DMS114 treated with DMSO at 0.1 percent for 48 hours (cell line): ENCODE measurements around the gene MCRIP1.

Source experiments
- DNase-seq: peaks from one replicate; lab custom pipeline; 2025; ENCODE audit not compliant: unreplicated experiment; lab: John Stamatoyannopoulos, UW

Gene MCRIP1

GRCh38 chr17:81833160-81833920 is at the start of gene MCRIP1:
Gene MCRIP1 (minus strand): TSS chr17:81833291. CDS start chr17:81824506, 8,785 bp downstream.
- peak; percentile 76 for DNase-seq

- no peak for DNase-seq
Measured at GRCh38 chr17:81879121-81879520, 46.0 kb upstream of the MCRIP1 start.

- no peak for DNase-seq
Measured at GRCh38 chr17:81878294-81878693, 45.2 kb upstream of the MCRIP1 start.

- DNase-seq, result no peak
Measured at GRCh38 chr17:81877569-81877968, 44.5 kb upstream of the MCRIP1 start.

GRCh38 chr17:81871387-81872230 is 38.5 kb upstream of the MCRIP1 start:
- peak; percentile 56 for DNase-seq

- no peak for DNase-seq
Measured at GRCh38 chr17:81870981-81871386, 37.9 kb upstream of the MCRIP1 start, which contains the start of gene ARHGDIA. Gene ARHGDIA (minus strand): TSS chr17:81871337. CDS start chr17:81869930, 1,407 bp downstream.

GRCh38 chr17:81870131-81870980 is 37.3 kb upstream of the MCRIP1 start:
- no peak for DNase-seq

- no peak for DNase-seq
Measured at GRCh38 chr17:81869221-81870130, 36.4 kb upstream of the MCRIP1 start.

- DNase-seq, result no peak
Measured at GRCh38 chr17:81868674-81869220, 35.7 kb upstream of the MCRIP1 start.

GRCh38 chr17:81867991-81868673 is 35.0 kb upstream of the MCRIP1 start:
- no peak for DNase-seq

GRCh38 chr17:81867170-81867990 is 34.3 kb upstream of the MCRIP1 start:
- DNase-seq, result peak; percentile 34

- no peak for DNase-seq
Measured at GRCh38 chr17:81866440-81867169, 33.5 kb upstream of the MCRIP1 start.

- no peak for DNase-seq
Measured at GRCh38 chr17:81865733-81866439, 32.8 kb upstream of the MCRIP1 start.

GRCh38 chr17:81865358-81865732 is 32.3 kb upstream of the MCRIP1 start:
- DNase-seq, result no peak

- DNase-seq, result no peak
Measured at GRCh38 chr17:81863833-81864768, 31.0 kb upstream of the MCRIP1 start.

GRCh38 chr17:81863123-81863675 is 30.1 kb upstream of the MCRIP1 start:
- no peak for DNase-seq
